MCF 10A (cell line): ENCODE results near the gene PSMD3. TPM values are rescaled to one million over a fixed set of nuclear protein-coding genes. Genes with fewer than 3 reads are reported as not detected.

Experiments
- BruUV-seq: library from RNA; stranded (reverse); fragments of 400-500 nt; replicated peaks from 2 replicates; lab custom pipeline; 2021; lab: Mats Ljungman, UMichigan
- CTCF ChIA-PET: fragments of 300-600 bp; sonication (Branson Sonifier 250); formaldehyde crosslinking; extraction: SDS; loops from one replicate; lab custom pipeline; 2021; ENCODE audit warnings: antibody characterized with exemption, inconsistent platforms; lab: Yijun Ruan, JAX
- POLR2A ChIA-PET: fragments of 300-600, 350-650 bp; sonication (Branson Sonifier 250); formaldehyde crosslinking; extraction: SDS; loops from one replicate; lab custom pipeline; 2020; ENCODE audit warnings: antibody characterized with exemption, inconsistent platforms; lab: Yijun Ruan, JAX
- DNase-seq: peaks from one replicate; pipeline ENCODE4 v3.0.0-alpha.2; 2018; ENCODE audit not compliant: unreplicated experiment
- H3K27ac Mint-ChIP-seq: one replicate; pipeline ENCODE4 v1.8.0; 2022; ENCODE audit warnings: mild to moderate bottlenecking, low read depth, mixed read lengths; ENCODE audit not compliant: unreplicated experiment
- H3K27me3 Mint-ChIP-seq: one replicate; pipeline ENCODE4 v1.8.0; 2022; ENCODE audit warnings: mixed read lengths; ENCODE audit not compliant: insufficient read depth, unreplicated experiment
- H3K36me3 Mint-ChIP-seq: one replicate; pipeline ENCODE4 v1.8.0; 2022; ENCODE audit warnings: mild to moderate bottlenecking, moderate library complexity, mixed read lengths; ENCODE audit not compliant: insufficient read depth, unreplicated experiment
- H3K4me1 Mint-ChIP-seq: one replicate; pipeline ENCODE4 v1.8.0; 2022; ENCODE audit warnings: mixed read lengths; ENCODE audit not compliant: insufficient read depth, unreplicated experiment
- H3K4me3 Mint-ChIP-seq: one replicate; pipeline ENCODE4 v1.8.0; 2022; ENCODE audit warnings: mild to moderate bottlenecking, moderate library complexity, mixed read lengths; ENCODE audit not compliant: unreplicated experiment
- H3K9me3 Mint-ChIP-seq: one replicate; pipeline ENCODE4 v1.8.0; 2022; ENCODE audit warnings: mixed read lengths; ENCODE audit not compliant: unreplicated experiment
- intact Hi-C: fragments of 100-400 bp; cut with micrococcal nuclease; formaldehyde crosslinking; loops from 2 replicates; pipeline ENCODE4 v1.14.1; 2022
- total RNA-seq: library from RNA; stranded (reverse); gene quantifications from 2 replicates; pipeline ENCODE4 v1.2.3, GENCODE V29; 2022
- TF ChIP-seq, protein P1 (sequence below): fragments of 200-600 bp; IDR thresholded peaks from one replicate; pipeline ENCODE4 v1.8.0; 2022; ENCODE audit warnings: antibody characterized with exemption, mild to moderate bottlenecking; ENCODE audit not compliant: unreplicated experiment

The PSMD3 gene
- total RNA-seq, 1 experiment from 2014 or later, result 95.3 TPM

DNA sequence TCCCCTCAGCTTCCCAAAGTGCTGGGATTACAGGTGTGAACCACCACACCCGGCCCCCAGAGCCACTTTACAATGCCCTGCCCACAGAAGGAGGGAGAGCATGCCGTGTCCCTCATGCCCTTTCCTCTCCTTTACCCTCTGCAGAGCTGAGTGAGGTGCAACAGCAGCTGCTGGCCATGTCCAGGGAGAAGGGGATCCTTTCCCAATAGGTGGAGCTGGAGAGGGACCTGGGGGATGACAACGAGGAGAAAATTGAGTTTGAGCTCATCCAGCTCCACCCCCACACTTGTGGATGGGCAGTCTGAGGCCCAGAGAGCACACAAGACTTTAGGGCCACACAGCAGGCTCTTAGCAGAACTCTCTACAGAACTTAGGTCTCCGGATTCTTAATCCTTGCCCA lies 25.7 kb upstream of the PSMD3 start:
- BruUV-seq, result no TSS peak
- Mint-ChIP-seq H3K9me3 (no peaks in the 10 kb centered on the region), H3K4me3 (no peak overlapping the region), H3K27me3 (peaks cover 22% of the 10 kb centered on the region), H3K27ac (no peak overlapping the region), H3K36me3 (no peaks in the 10 kb centered on the region), H3K4me1 (peaks cover 8% of the 10 kb centered on the region)
- TF ChIP-seq, protein P1, sequence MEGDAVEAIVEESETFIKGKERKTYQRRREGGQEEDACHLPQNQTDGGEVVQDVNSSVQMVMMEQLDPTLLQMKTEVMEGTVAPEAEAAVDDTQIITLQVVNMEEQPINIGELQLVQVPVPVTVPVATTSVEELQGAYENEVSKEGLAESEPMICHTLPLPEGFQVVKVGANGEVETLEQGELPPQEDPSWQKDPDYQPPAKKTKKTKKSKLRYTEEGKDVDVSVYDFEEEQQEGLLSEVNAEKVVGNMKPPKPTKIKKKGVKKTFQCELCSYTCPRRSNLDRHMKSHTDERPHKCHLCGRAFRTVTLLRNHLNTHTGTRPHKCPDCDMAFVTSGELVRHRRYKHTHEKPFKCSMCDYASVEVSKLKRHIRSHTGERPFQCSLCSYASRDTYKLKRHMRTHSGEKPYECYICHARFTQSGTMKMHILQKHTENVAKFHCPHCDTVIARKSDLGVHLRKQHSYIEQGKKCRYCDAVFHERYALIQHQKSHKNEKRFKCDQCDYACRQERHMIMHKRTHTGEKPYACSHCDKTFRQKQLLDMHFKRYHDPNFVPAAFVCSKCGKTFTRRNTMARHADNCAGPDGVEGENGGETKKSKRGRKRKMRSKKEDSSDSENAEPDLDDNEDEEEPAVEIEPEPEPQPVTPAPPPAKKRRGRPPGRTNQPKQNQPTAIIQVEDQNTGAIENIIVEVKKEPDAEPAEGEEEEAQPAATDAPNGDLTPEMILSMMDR, result no peak
- POLR2A ChIA-PET, result interaction anchor here (0.7 to 3.4 kb wide), 2 partner anchors 25 to 218 kb away, joined by 3 to 24 read pairs; partner anchors contain the start of gene PSMD3
- intact Hi-C loops, result no loop called here
- CTCF ChIA-PET, result interaction anchor here (0.6 to 1.9 kb wide), 4 partner anchors 25 to 1451 kb away, joined by 3 to 12 read pairs (median 4); partner anchors contain the start of gene PSMD3
- DNase-seq, result no peak

DNA sequence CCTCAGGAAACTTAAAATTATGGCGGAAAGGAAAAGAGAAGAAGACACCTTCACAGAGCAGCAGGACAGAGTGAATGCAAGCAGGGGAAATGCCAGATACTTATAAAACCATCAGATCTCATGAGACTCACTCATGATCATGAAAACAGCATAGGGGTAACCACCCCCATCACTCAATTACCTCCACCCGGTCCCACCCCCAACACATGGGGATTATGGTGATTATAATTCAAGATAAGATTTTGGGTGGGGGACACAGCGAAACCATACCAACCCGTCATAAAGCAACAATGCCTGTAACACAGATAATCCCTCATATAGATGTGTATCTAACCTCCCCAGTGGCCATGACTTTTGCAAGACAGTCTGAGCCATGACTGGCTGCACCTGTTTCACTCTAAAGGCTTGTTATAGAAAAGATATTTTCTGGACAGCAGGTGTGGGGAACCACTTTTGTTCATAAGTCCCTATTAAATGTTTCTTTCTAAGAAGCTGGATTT lies 24.8 kb upstream of the PSMD3 start:
- intact Hi-C loops, result no loop called here
- no peaks in the 10 kb centered on the region for H3K9me3 Mint-ChIP-seq
- no peaks in the 10 kb centered on the region for H3K36me3 Mint-ChIP-seq
- no TSS peak for BruUV-seq
- H3K4me3 Mint-ChIP-seq, result no peak overlapping the region
- H3K4me1 Mint-ChIP-seq, result peaks cover 8% of the 10 kb centered on the region
- POLR2A ChIA-PET, result no interaction called here
- H3K27me3 Mint-ChIP-seq, result peaks cover 16% of the 10 kb centered on the region
- DNase-seq, result no peak
- TF ChIP-seq, protein P1, result no peak
- no peak overlapping the region for H3K27ac Mint-ChIP-seq
- CTCF ChIA-PET, result interaction anchor here (0.6 to 4.4 kb wide), 3 partner anchors 24 to 226 kb away, joined by 3 to 69 read pairs (median 12); partner anchors contain the start of gene PSMD3

DNA sequence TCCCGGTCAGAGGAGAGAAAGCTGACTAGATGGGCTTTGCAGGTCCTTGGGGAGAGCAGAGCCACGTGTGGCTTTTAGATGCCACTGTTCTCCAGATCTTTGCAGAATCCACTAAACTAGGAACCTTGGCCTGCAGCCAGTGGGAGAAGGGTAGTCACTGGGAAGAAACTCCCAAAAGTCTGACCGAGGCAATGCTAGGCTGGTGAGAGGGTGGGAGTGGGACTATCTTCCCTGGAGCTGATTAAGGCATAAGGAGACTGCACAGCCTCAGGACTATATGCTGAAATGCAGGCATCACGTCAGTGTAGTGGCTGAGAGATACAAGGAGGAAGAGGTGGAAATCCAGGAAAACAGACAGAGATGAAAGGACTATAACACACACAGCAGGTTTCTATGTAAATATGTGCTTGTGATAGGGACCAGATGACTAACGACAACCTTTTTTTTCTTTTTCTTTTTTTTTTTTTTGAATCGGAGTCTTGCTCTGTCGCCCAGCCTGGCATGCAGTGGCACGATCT lies 20.0 kb upstream of the PSMD3 start:
- no peak overlapping the region for H3K4me3 Mint-ChIP-seq
- no peak for DNase-seq
- peaks cover 14% of the 10 kb centered on the region for H3K4me1 Mint-ChIP-seq
- BruUV-seq, result no TSS peak
- CTCF ChIA-PET, result interaction anchor here (0.6 to 2.8 kb wide), 4 partner anchors 12 to 339 kb away, joined by 3 to 16 read pairs (median 4); partner anchors contain the start of gene PSMD3
- H3K36me3 Mint-ChIP-seq, result no peaks in the 10 kb centered on the region
- intact Hi-C loops, result no loop called here
- TF ChIP-seq, protein P1, result no peak
- no peaks in the 10 kb centered on the region for H3K27me3 Mint-ChIP-seq
- no peaks in the 10 kb centered on the region for H3K9me3 Mint-ChIP-seq
- POLR2A ChIA-PET, result interaction anchor here (0.9 to 6.3 kb wide), 2 partner anchors 19 to 88 kb away, joined by 3 to 38 read pairs; partner anchors contain the start of gene PSMD3
- H3K27ac Mint-ChIP-seq, result no peak overlapping the region

DNA sequence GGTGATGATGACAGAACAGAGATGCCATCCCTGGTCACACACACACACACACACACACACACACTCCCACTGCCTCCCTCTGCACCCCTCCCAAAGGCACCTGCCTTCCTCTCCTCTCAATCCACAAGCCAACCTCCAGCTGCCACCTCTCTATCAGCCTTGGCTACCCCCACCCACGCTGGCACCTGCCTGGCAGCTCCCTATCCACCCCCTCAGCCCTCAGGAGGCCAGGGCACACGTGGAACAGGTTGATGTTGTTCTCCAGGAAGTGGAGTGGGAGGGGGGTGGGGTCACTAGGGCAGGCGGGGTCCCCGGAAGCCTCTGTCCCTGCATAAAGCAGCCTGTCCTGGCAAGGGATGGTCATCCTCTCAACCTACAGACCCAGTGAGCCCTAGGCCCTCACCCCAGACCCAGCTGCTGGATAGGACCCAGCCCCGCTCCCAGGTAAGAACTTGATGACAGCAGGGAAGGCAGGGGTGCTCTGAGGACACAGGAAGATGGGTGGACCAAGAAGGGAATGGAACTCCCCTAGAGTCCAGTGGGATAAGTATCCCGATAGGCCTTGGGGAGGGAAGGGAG lies 17.9 kb upstream of the PSMD3 start, which contains the start of gene GSDMA:
Gene GSDMA (plus strand): TSS at position 363 of the 579 bp plus-strand sequence. CDS start 2,684 bp downstream, outside the sequence.
- ChIA-PET POLR2A (interaction anchor here (0.7 to 6.3 kb wide), 2 partner anchors 17 to 49 kb away, joined by 3 to 38 read pairs; partner anchors contain the start of gene PSMD3), CTCF (interaction anchor here (0.6 to 2.8 kb wide), 5 partner anchors 16 to 217 kb away, joined by 3 to 16 read pairs (median 4); partner anchors contain the start of gene PSMD3)
- Mint-ChIP-seq H3K4me3 (no peak within 1 kb of the TSS), H3K27ac (no peak within 1 kb of the TSS), H3K4me1 (peaks cover 19% of the 10 kb centered on the region), H3K9me3 (no peaks in the 10 kb centered on the region), H3K27me3 (no peaks in the 10 kb centered on the region), H3K36me3 (no peaks in the 10 kb centered on the region)
- no TSS peak for BruUV-seq
- intact Hi-C loops, result no loop called here
- TF ChIP-seq, protein P1, result no peak
- no peak for DNase-seq
